CD4-positive, alpha-beta T cell treated with Interleukin-17A for 1 hour (primary cell): Measurements from ENCODE around the gene NFASC.

Experiments used
- DNase-seq: peaks from one replicate; pipeline ENCODE4 v3.0.0-alpha.2; 2020

The NFASC gene

GRCh38 chr1:204891860-204892259 lies 21.2 kb downstream of the NFASC start:
- no peak for DNase-seq

GRCh38 chr1:204894031-204894430 lies 23.4 kb downstream of the NFASC start:
- DNase-seq = no peak

DNA sequence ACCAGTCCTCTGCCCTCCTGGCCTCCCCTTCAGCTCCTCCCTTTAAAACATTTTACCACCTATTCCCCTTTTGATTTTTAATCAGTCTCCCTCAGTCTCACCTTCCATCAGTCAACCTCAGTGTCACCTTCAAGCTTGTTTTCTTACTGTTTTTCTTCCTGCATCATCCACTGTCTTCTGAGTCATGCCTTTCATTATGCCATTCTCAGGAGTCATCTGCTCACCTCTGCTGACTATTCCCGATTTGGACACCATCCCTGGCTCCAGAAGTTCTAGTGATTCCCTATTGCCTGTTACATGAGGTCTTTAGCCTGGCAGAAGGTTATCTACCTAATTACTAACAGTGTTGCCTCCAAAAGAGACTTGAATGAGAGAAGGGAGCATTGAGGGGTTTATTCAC lies 23.9 kb downstream of the NFASC start:
- no peak for DNase-seq

GRCh38 chr1:204896023-204896422 lies 25.4 kb downstream of the NFASC start:
- no peak for DNase-seq

DNA sequence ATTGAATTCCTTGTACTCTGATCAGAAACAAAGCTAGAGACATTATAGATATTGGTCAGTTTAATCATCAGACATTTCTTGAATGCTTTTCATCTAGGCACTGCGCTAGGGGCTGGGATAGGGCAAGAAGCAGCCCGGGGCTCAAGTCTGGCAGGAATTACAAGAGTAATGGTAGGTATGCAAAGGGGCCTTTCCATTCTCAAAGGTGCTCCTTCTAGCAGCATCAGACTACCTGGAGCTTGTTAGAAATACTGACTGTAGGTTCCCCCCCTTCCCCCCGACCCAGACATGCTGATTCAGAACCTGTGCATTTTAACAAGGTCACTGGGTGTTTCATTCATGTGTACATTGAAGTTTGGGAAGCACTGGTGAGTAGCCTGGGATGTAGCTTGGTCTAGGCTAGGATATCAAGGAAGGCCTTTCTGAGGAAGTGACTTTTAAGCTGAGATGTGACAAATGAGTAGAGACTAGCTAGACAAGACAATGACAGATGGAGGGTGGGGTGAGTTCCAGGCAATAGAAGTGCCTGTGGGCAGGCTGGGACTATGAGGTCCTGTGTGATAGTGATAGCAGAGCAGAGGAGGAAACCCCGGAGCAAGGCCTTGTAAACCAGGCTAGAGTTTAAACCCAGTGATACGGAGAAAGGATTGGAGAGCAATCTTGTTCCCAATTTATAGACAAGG lies 26.3 kb downstream of the NFASC start:
- DNase-seq = no peak

- no peak for DNase-seq
Measured at GRCh38 chr1:204900721-204901120, 30.1 kb downstream of the NFASC start.

DNA sequence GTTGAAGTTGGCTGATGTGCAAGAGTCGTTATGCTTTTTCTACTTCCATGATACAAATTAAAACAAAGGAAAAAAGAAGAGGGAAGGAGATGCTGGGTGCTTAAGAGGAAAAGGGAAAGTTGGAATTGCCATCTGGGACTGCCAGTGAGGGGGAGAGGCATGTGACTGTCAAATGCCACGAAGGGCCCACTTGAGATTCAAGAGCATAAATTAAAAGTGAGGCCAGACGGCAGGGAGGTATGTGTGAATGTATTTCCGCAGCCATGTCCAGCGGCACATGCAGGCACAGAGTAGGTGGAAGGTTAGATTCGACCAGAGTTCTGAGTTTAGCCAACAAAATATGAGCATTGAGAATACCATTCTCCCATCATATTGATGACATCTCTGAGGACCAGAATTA lies 32.0 kb downstream of the NFASC start:
- no peak for DNase-seq

- no peak for DNase-seq
Measured at GRCh38 chr1:204904228-204904810, 33.7 kb downstream of the NFASC start.

DNA sequence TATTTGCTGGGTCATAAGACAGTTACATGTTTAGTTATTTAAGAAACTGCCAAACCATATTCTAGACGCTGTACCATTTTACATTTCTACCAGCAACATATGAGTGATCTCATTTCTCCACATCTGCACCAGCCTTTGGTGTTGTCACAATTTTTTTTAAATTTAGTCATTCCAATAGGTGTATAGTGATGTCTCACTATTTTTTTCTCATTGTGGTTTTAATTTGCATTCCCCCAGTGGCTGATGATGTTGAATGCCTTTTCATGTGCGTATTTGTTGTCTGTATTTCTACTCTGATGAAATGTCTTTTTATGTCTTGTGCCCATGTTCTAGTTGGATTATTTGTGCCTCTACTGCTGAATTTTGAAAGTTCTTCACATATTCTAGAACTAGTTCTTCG lies 38.4 kb downstream of the NFASC start:
- no peak for DNase-seq

DNA sequence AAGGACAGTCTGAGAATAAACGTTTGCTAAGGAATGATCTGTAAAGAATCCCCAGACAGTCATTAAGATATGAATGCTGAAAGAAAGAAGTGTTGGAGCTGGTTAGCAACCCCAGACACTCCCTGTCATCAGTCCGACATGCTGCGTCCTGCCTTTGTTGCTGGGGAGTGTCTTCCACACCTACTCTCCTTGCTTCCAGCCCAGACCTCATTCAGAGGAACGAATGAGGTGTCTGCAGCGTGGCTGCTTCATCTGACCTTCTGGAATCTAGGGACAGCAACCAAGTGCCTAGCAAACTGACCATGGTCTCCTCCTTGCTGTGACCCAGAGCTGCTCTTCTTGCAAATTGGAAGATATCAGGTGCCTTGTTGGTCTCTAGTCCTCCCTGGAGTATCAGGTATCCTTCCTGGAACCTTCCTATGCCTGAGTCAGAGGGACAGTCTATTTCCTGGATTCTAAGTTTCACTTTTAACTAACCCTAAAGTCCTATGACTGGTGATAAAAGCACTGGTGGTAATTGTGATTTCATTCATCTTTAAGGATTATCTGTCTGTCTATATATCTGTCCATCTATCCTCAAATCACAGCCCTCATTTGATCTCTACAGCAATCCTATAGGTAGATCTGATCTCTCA lies 45.3 kb downstream of the NFASC start:
- no peak for DNase-seq

GRCh38 chr1:204917802-204918201 lies 47.1 kb downstream of the NFASC start:
- no peak for DNase-seq

- DNase-seq = no peak
Measured at GRCh38 chr1:204920511-204920910, 49.8 kb downstream of the NFASC start.

- no peak for DNase-seq
Measured at GRCh38 chr1:204920967-204921366, 50.3 kb downstream of the NFASC start.

DNA sequence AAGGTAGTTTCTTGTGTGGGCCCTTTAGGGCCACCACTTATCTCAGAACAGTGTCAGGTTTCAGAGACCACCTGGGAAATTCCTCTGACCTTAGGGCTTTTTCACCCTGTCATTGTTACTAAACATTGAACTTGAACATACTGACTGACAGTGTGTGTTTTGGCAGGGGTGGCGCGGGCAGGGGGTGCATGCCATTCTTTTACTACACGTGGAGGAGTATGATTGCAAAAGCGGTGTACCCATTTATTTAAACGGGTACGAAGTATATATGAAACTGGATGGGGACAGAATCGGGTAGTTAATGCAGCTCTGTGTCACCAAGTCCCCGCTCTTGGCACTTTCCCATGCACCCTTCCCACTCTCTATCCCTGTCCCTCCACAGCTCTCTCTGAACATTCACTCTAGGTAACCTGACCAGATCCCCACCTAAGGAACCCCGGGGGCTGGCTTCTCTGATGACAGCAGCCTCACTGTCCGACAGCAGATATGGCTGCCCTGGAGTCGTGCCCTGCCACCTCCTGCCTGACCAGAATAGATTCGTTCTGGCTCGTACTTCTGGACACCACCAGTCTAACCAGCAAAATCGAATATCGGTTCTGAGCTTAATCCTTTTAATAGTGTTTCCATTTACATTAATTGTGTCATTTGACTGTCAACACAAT lies 51.3 kb downstream of the NFASC start:
- DNase-seq = no peak

GRCh38 chr1:204923201-204923600 lies 52.5 kb downstream of the NFASC start:
- DNase-seq = no peak

DNA sequence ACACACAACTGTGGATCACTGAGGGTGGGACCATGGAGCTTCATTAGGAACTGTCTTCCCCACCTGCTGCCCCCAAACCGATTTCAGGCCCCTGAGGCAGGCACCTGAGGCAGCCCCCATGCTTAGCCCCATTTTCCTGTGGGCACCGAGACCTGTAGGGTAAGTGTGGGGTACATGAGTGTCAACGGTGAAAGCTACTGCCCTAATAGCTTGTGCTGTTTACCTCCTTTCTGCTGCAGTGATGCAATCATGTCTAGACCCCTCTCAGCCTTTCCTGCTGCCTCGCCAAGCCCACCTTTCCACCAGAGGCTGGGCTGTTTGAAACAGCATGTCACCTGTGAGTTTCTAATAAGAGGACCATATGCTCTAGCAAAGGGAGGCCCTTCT lies 53.0 kb downstream of the NFASC start:
- DNase-seq = no peak

DNA sequence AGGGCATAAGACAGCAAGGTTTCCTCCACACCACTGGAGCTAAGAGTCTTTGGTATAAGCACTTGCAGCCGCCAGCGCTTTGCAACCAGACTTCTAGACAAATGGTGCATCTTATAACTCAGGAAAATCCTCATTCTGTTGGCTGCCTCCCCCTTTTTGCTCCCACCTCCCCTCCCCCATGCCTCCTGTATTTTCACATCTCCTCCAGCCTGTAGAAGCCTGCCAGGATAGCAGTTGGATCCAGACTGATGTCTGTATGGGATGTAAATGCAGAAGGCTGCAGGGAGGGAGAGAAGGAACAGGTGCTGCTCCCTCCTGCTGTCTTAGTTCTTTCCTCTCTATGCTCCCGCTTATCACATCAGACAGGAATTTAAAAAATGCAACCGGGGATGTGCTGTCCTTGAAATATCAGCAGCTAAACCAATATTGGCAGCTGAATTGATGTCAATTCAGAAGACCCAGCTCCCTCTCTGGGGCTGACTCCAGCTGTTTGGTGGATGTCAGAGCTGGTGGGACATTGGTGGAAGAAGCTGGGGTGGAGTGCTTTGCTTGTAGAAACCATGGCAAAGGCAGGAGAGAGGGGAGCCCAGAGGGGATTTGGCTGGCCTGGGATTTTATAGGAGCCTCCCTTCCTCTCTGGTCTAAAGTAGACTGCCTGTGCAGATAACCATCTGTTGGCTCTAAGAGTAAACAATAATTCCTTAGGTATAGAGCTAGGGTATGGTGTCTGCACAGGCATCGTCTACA lies 53.5 kb downstream of the NFASC start:
- DNase-seq = no peak

DNA sequence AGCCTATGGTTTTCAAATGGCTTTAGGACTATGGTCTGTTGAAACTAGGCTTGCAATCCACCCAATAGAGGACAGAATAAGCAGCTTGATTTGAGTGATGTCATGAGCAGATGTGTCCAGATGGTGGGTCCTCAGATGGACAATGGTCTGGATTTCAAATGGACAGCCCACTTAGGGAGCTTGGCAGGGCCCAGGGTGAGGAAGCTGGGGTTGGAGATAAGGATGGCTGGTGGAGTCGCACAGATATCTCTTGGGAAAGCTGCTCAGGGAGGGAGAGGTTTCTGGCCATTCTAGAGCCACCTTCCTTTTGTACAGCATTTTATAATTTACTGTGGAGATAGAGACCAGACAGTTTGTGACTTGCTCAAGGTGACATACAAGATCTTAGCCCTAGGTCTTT lies 55.0 kb downstream of the NFASC start:
- DNase-seq = no peak

- DNase-seq = no peak
Measured at GRCh38 chr1:204927673-204928641, 57.3 kb downstream of the NFASC start.

GRCh38 chr1:204928671-204929486 lies 58.2 kb downstream of the NFASC start:
- no peak for DNase-seq

DNA sequence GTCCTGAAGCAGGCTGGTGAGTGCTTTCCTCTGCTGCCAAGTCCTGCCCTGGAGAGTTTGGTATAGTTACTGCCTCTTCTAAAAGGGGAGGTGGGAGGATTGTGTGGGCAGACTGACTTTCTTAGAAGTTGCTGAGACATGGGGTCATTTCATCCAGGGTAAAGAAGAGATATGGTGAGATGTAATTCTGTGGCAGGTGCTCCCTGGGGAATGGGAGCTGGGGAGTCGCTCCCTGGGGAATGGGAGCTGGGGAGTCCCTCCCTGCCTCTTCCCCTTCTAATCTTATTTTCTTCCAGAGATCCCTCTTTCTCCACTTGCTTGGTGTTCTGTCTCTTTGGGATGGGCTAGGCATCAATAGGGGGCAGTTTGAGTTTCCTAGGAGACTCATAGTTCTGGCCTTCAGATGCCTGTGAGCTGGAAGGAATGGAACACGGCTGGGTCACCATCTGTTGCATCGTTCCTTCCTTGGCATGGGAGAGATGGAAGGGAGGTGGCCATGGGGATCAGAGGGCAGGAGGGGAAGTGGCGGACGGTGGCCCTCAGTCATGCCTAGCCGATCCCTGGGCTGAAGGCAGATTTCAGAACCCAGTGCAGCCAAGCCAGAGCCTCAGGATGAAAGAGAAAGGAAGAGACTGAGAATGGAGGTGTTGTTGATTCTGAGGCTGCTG lies 59.0 kb downstream of the NFASC start:
- no peak for DNase-seq
